Posterior vena cava (tissue), 2 donors: ENCODE measurements around the gene UBE2E2. TPM values are rescaled to one million over a fixed set of nuclear protein-coding genes. Genes with fewer than 3 reads are reported as not detected.

Experiments used
- DNase-seq: peaks from one replicate; pipeline ENCODE4 v3.0.0-alpha.2; 2020; ENCODE audit warnings: low spot score
- intact Hi-C, 2 donors: fragments of 100-400 bp; cut with DNase I; formaldehyde crosslinking; loops; one replicate each; pipeline versions ENCODE4 v1.14.1 to v1.14.2; 2022 to 2023
- total RNA-seq, 2 donors: library from RNA; stranded (reverse); fragmentation: NEBNext Ultra II Directional; extraction: Animal tissue kit (Norgen Biotek cat#: 25700); gene quantifications; one replicate each; pipeline ENCODE4 v1.2.1, GENCODE V29; 2021
- donor health status: DM: yes; HTN: yes; CAD: no.
- donor health status: DM: yes; HTN: yes; CAD: no.

UBE2E2 gene
- total RNA-seq, 2 donors from 2014 or later: 61.1 to 65.5 TPM

- no peak for DNase-seq
- intact Hi-C loops: no loop called here
Measured at GRCh38 chr3:23450806-23451205, 247.7 kb downstream of the UBE2E2 start.

- no peak for DNase-seq
- intact Hi-C loops: no loop called here
Measured at GRCh38 chr3:23452408-23452807, 249.3 kb downstream of the UBE2E2 start.

- no peak for DNase-seq
- intact Hi-C loops: no loop called here
Measured at GRCh38 chr3:23455084-23455483, 252.0 kb downstream of the UBE2E2 start.

- intact Hi-C loops: no loop called here
- DNase-seq: no peak
Measured at GRCh38 chr3:23455775-23456174, 252.6 kb downstream of the UBE2E2 start.

GRCh38 chr3:23457697-23458096 lies 254.6 kb downstream of the UBE2E2 start:
- intact Hi-C loops: no loop called here
- no peak for DNase-seq

GRCh38 chr3:23459465-23459864 lies 256.3 kb downstream of the UBE2E2 start:
- intact Hi-C loops: no loop called here
- no peak for DNase-seq

- intact Hi-C loops: no loop called here
- no peak for DNase-seq
Measured at GRCh38 chr3:23459889-23460546, 256.9 kb downstream of the UBE2E2 start.

GRCh38 chr3:23461069-23461468 lies 257.9 kb downstream of the UBE2E2 start:
- intact Hi-C loops: no loop called here
- no peak for DNase-seq

GRCh38 chr3:23463791-23464190 lies 260.7 kb downstream of the UBE2E2 start:
- intact Hi-C loops: no loop called here
- DNase-seq: no peak

GRCh38 chr3:23465569-23465968 lies 262.4 kb downstream of the UBE2E2 start:
- intact Hi-C loops: no loop called here
- DNase-seq: no peak

GRCh38 chr3:23468203-23468602 lies 265.1 kb downstream of the UBE2E2 start:
- intact Hi-C loops: no loop called here
- DNase-seq: no peak

GRCh38 chr3:23474580-23475357 lies 271.6 kb downstream of the UBE2E2 start:
- intact Hi-C loops: no loop called here
- DNase-seq: no peak

GRCh38 chr3:23475446-23475845 lies 272.3 kb downstream of the UBE2E2 start:
- intact Hi-C loops: no loop called here

GRCh38 chr3:23479026-23479425 lies 275.9 kb downstream of the UBE2E2 start:
- no peak for DNase-seq
- intact Hi-C loops: no loop called here

More at GRCh38 chr3:23475446-23475845, 272.3 kb downstream of the UBE2E2 start:
- no peak for DNase-seq

GRCh38 chr3:23479615-23480328 lies 276.6 kb downstream of the UBE2E2 start:
- intact Hi-C loops: no loop called here
- no peak for DNase-seq

- DNase-seq: no peak
- intact Hi-C loops: no loop called here
Measured at GRCh38 chr3:23480329-23480714, 277.2 kb downstream of the UBE2E2 start.

- no peak for DNase-seq
- intact Hi-C loops: no loop called here
Measured at GRCh38 chr3:23481011-23481615, 278.0 kb downstream of the UBE2E2 start.

GRCh38 chr3:23481616-23482278 lies 278.6 kb downstream of the UBE2E2 start:
- intact Hi-C loops: no loop called here
- no peak for DNase-seq

- intact Hi-C loops: no loop called here
- no peak for DNase-seq
Measured at GRCh38 chr3:23484386-23484785, 281.3 kb downstream of the UBE2E2 start.
